Hepatocyte (in vitro differentiated cells): ENCODE results near the gene KIF11. TPM values are rescaled to one million over a fixed set of nuclear protein-coding genes. Genes with fewer than 3 reads are reported as not detected.
"Not testable (repeated sequence)": the region's sequence is repeated elsewhere in the genome, so short reads cannot be mapped to it uniquely, and the experiment has no call there.

ENCODE experiments used
- DNase-seq: peaks from one replicate; pipeline ENCODE4 v3.0.0-alpha.2; 2016; ENCODE audit warnings: low spot score
- H2AFZ ChIP-seq: fragments of 200-600 bp; sonication (generic); 2 replicates; pipeline ENCODE4 v1.6.0; 2016; ENCODE audit warnings: antibody characterized with exemption, mild to moderate bottlenecking
- H3K27ac ChIP-seq: fragments of 200-600 bp; sonication (generic); 2 replicates; pipeline ENCODE4 v1.5.1; 2016; ENCODE audit warnings: mild to moderate bottlenecking
- H3K27me3 ChIP-seq: fragments of 200-600 bp; sonication (generic); 2 replicates; pipeline ENCODE4 v1.6.1; 2016
- H3K36me3 ChIP-seq: fragments of 200-600 bp; sonication (generic); replicated peaks from 2 replicates; pipeline ENCODE4 v1.5.1; 2016; ENCODE audit warnings: low read depth; ENCODE audit not compliant: insufficient read depth
- H3K4me1 ChIP-seq: fragments of 200-600 bp; sonication (generic); 2 replicates; pipeline ENCODE4 v1.5.1; 2016; ENCODE audit warnings: mild to moderate bottlenecking, moderate library complexity; ENCODE audit not compliant: insufficient read depth
- H3K4me2 ChIP-seq: fragments of 200-600 bp; sonication (generic); 2 replicates; pipeline ENCODE4 v1.6.0; 2016
- H3K4me3 ChIP-seq: fragments of 200-600 bp; sonication (generic); 2 replicates; pipeline ENCODE4 v1.5.1; 2016; ENCODE audit warnings: mild to moderate bottlenecking
- H3K79me2 ChIP-seq: fragments of 200-600 bp; sonication (generic); 2 replicates; pipeline ENCODE4 v1.6.0; 2017; ENCODE audit warnings: mild to moderate bottlenecking
- H3K9me2 ChIP-seq: fragments of 200-600 bp; sonication (generic); replicated peaks from 2 replicates; pipeline ENCODE4 v1.6.0; 2017; ENCODE audit warnings: mild to moderate bottlenecking; ENCODE audit not compliant: insufficient read depth
- H3K9me3 ChIP-seq: fragments of 200-600 bp; sonication (generic); 2 replicates; pipeline ENCODE4 v1.5.1; 2016; ENCODE audit warnings: low read depth, mild to moderate bottlenecking
- H4K20me1 ChIP-seq: fragments of 200-600 bp; sonication (generic); 2 replicates; pipeline ENCODE4 v1.6.0; 2016; ENCODE audit warnings: mild to moderate bottlenecking; ENCODE audit not compliant: insufficient read depth, poor library complexity, severe bottlenecking
- EZH2 ChIP-seq: fragments of 200-600 bp; sonication (generic); IDR thresholded peaks from 2 replicates; pipeline ENCODE4 v1.6.1; 2016; ENCODE audit warnings: antibody characterized with exemption, mild to moderate bottlenecking, borderline replicate concordance
- EZH2phosphoT487 ChIP-seq: fragments of 200-600 bp; sonication (generic); IDR thresholded peaks from one replicate; pipeline ENCODE4 v1.6.1; 2018; ENCODE audit warnings: antibody characterized with exemption, mild to moderate bottlenecking, low read depth, moderate library complexity; ENCODE audit not compliant: unreplicated experiment, severe bottlenecking
- WGBS: methylation state at CpG from one replicate; pipeline ENCODE4 v1.1.6; 2016; ENCODE audit warnings: low lambda C conversion rate; ENCODE audit errors: missing lambda C conversion rate; 5-methylcytosine and 5-hydroxymethylcytosine counted together
- polyA plus RNA-seq: library from polyadenylated mRNA; unstranded; fragments of >200 nt; fragmentation: Nextera tagmentation; extraction: Ambion mirVana; gene quantifications from 2 replicates; pipeline ENCODE4 v1.2.1, GENCODE V29; 2016
- total RNA-seq: library from RNA; depleted of rRNA; stranded (reverse); fragments of >200 nt; gene quantifications from 2 replicates; pipeline ENCODE4 v1.2.3, GENCODE V29; 2014
- TF ChIP-seq, protein P1 (sequence below): fragments of 200-600 bp; sonication (generic); IDR thresholded peaks from 2 replicates; pipeline ENCODE4 v1.5.1; 2016; ENCODE audit warnings: antibody characterized with exemption, mild to moderate bottlenecking; ENCODE audit not compliant: poor library complexity

Gene KIF11
- total and polyA plus RNA-seq, 2 experiments from 2014 or later = 3.2 to 9.2 TPM

DNA sequence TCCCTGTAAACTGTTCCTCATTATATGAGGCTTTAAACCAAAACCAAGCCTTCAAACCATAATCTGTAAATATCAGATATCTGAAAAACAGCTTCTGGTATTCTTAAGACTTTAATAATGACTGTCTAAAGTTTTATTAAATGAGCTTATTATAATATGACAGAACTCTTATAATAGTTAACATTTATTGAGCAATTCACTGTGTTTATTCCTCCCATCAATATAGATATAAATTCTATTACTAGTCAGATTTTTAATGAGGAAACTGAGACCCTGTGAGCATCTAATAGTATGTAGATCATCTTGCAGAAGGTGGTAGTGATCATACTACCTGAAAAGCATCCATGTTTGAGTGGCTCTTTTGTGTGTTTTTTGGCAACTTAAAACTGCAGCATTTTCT lies 45.1 kb downstream of the KIF11 start:
- H3K79me2 ChIP-seq = no peaks in the 10 kb centered on the region
- H3K36me3 ChIP-seq = no peaks in the 10 kb centered on the region
- H2AFZ ChIP-seq = no peak overlapping the region
- H3K4me2 ChIP-seq = no peak overlapping the region
- no peaks in the 10 kb centered on the region for H3K9me3 ChIP-seq
- no peak overlapping the region for H3K4me3 ChIP-seq
- H3K9me2 ChIP-seq = no peaks in the 10 kb centered on the region
- TF ChIP-seq, protein P1, sequence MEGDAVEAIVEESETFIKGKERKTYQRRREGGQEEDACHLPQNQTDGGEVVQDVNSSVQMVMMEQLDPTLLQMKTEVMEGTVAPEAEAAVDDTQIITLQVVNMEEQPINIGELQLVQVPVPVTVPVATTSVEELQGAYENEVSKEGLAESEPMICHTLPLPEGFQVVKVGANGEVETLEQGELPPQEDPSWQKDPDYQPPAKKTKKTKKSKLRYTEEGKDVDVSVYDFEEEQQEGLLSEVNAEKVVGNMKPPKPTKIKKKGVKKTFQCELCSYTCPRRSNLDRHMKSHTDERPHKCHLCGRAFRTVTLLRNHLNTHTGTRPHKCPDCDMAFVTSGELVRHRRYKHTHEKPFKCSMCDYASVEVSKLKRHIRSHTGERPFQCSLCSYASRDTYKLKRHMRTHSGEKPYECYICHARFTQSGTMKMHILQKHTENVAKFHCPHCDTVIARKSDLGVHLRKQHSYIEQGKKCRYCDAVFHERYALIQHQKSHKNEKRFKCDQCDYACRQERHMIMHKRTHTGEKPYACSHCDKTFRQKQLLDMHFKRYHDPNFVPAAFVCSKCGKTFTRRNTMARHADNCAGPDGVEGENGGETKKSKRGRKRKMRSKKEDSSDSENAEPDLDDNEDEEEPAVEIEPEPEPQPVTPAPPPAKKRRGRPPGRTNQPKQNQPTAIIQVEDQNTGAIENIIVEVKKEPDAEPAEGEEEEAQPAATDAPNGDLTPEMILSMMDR = no peak
- no peak for TF ChIP-seq EZH2phosphoT487
- no peak for TF ChIP-seq EZH2
- no peak overlapping the region for H3K27ac ChIP-seq
- H4K20me1 ChIP-seq = no peaks in the 10 kb centered on the region
- no peak for DNase-seq
- H3K27me3 ChIP-seq = no peaks in the 10 kb centered on the region
- no peaks in the 10 kb centered on the region for H3K4me1 ChIP-seq

DNA sequence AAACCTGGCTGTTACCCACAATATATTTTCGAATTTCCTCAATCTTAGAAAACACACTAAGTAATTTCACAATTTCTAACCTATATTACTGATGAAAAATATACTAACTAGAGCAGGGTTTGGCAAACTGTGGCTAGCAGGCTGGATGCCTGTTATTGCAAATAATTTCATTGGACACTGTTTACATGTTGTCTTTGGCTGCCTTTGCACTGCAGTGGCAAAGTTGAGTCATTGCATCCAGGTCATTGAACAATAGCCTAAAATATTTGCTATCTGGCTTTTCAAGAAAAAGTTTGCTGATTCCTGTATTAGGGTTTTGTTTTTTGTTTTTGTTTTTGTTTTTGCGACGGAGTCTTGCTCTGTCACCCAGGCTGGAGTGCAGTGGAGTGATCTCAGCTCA lies 47.2 kb downstream of the KIF11 start:
- no peak for TF ChIP-seq EZH2
- TF ChIP-seq, protein P1 = no peak
- TF ChIP-seq EZH2phosphoT487 = no peak
- Histone ChIP-seq H3K27ac (no peak overlapping the region), H4K20me1 (no peaks in the 10 kb centered on the region), H3K9me3 (no peaks in the 10 kb centered on the region), H3K4me3 (no peak overlapping the region), H3K4me1 (no peaks in the 10 kb centered on the region), H3K9me2 (no peaks in the 10 kb centered on the region), H3K79me2 (no peaks in the 10 kb centered on the region), H2AFZ (no peak overlapping the region), H3K4me2 (no peak overlapping the region), H3K36me3 (no peaks in the 10 kb centered on the region), H3K27me3 (no peaks in the 10 kb centered on the region)
- no peak for DNase-seq
- 97% methylated on average over 3 of the region's 3 CpGs for WGBS

DNA sequence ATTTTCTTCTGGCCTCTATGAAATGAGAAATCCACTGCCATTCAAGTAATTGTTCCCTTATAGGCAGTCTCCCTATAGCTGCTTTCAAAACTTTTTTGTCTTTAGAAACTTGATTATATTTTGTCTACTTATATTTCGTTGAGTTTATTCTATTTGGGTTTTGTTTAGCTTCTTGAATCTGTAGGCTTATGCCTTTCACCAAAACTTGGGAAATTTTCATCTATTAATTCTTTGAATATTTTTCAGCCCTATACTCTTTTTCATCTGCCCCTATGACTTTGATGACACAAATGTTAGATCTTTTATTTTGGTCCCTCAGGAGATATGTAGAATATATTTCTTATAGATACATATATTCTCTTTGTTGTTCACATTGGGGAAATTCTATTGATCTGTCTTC lies 48.6 kb downstream of the KIF11 start:
- H3K9me2 ChIP-seq = no peaks in the 10 kb centered on the region
- no peak for DNase-seq
- no peak overlapping the region for H3K4me2 ChIP-seq
- H4K20me1 ChIP-seq = no peaks in the 10 kb centered on the region
- H3K79me2 ChIP-seq = no peaks in the 10 kb centered on the region
- H3K27me3 ChIP-seq = no peaks in the 10 kb centered on the region
- 100% methylated on average over 1 of the region's 1 CpG for WGBS
- H3K36me3 ChIP-seq = no peaks in the 10 kb centered on the region
- H2AFZ ChIP-seq = no peak overlapping the region
- no peak for TF ChIP-seq EZH2
- TF ChIP-seq, protein P1 = no peak
- TF ChIP-seq EZH2phosphoT487 = no peak
- H3K27ac ChIP-seq = no peak overlapping the region
- no peak overlapping the region for H3K4me3 ChIP-seq
- H3K9me3 ChIP-seq = no peaks in the 10 kb centered on the region
- H3K4me1 ChIP-seq = no peaks in the 10 kb centered on the region

DNA sequence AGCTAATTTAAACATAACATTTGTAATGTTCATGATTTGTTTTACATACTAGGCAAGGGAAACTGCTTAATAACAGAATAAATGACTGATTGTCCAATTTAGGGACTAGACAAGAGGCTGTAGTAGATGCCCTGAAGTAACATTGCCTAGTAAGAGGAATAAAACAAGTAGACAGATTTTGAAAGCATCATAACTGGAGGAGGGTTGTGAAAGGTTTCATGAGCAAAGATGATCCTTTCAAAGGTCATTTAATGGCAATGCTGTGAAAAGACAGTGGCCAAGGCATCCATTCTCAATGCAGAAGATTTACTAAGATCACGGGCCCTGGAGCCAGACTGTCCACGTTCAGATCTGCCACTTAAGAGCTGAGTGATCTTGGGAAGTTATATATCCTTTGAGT lies 52.0 kb downstream of the KIF11 start:
- Histone ChIP-seq H3K9me3 (no peaks in the 10 kb centered on the region), H2AFZ (no peak overlapping the region), H3K4me3 (no peak overlapping the region), H4K20me1 (no peaks in the 10 kb centered on the region), H3K27ac (no peak overlapping the region), H3K4me1 (no peaks in the 10 kb centered on the region), H3K36me3 (no peaks in the 10 kb centered on the region), H3K79me2 (no peaks in the 10 kb centered on the region), H3K9me2 (no peaks in the 10 kb centered on the region), H3K27me3 (no peaks in the 10 kb centered on the region), H3K4me2 (no peak overlapping the region)
- 100% methylated on average over 2 of the region's 2 CpGs for WGBS
- TF ChIP-seq, protein P1 = no peak
- no peak for TF ChIP-seq EZH2phosphoT487
- no peak for TF ChIP-seq EZH2
- DNase-seq = no peak

DNA sequence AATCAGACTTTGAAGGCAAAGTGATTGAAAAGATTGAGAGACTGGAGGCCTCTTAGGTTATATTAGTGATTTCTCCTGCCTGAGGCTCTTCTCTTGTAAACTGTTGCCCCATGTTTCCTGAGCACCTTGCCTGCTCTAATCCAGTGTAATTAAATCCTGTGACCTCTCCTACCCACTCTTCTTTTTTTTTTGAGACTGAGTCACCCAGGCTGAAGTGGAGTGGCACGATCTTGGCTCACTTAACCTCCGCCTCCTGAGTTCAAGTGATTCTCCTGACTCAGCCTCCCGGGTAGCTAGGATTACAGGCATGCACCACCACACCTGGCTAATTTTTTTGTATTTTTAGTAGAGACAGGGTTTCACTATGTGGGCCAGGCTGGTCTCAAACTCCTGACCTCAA lies 57.9 kb downstream of the KIF11 start:
- DNase-seq, H3K36me3 ChIP-seq, H3K9me3 ChIP-seq, H3K4me3 ChIP-seq, H3K4me1 ChIP-seq, H2AFZ ChIP-seq, H3K27ac ChIP-seq, H3K9me2 ChIP-seq, H3K79me2 ChIP-seq, H3K4me2 ChIP-seq, H3K27me3 ChIP-seq, H4K20me1 ChIP-seq: not testable (repeated sequence)
- WGBS = 100% methylated on average over 2 of the region's 3 CpGs
